Peyer's patch (tissue), 4 donors: ENCODE results near the gene RAPGEF5.

Experiments
- CTCF ChIP-seq, 6 experiments: fragments of 450-650 bp in 4 of 6; fragments of 200-600 bp in 2 of 6; sonication (generic) in 1 of 6; IDR thresholded peaks; one replicate each; pipeline ENCODE4 v1.5.1; 2017 to 2019; ENCODE audit warnings: antibody characterized with exemption in 6 of 6, mild to moderate bottlenecking in 3 of 6, moderate library complexity in 1 of 6
- POLR2A ChIP-seq, 2 donors: fragments of 450-650 bp; IDR thresholded peaks; one replicate each; pipeline ENCODE4 v1.5.1; 2017; ENCODE audit warnings: antibody characterized with exemption in 2 of 2, mild to moderate bottlenecking in 2 of 2, moderate library complexity in 2 of 2

- TF ChIP-seq CTCF (IDR thresholded peaks at IDR 0.05): no peak
- TF ChIP-seq POLR2A (IDR thresholded peaks at IDR 0.05): no peak
Measured at GRCh38 chr7:22178735-22179134, 178.2 kb downstream of the RAPGEF5 start.
